Choroid plexus epithelial cell (primary cell): ENCODE data around the gene FYB1.

Experiments
- DNase-seq: peaks from one replicate; pipeline ENCODE4 v3.0.0-alpha.2; 2010; ENCODE audit warnings: low read depth
- H3K4me3 ChIP-seq: 2 replicates; pipeline ENCODE4 v1.5.1; 2011; ENCODE audit warnings: low read depth, mild to moderate bottlenecking, control low read depth, low read length, moderate library complexity
- CTCF ChIP-seq: conservative IDR thresholded peaks from 2 replicates; pipeline ENCODE4 v1.5.1; 2011; ENCODE audit warnings: low read depth, mild to moderate bottlenecking, control low read depth, inconsistent platforms, low read length, moderate library complexity

Gene FYB1

GRCh38 chr5:39177631-39177964, 41.8 kb downstream of the FYB1 start:
- no peak for DNase-seq
- TF ChIP-seq CTCF, result no peak
- no peak overlapping the region for H3K4me3 ChIP-seq

- no peak for DNase-seq
- H3K4me3 ChIP-seq, result no peak overlapping the region
- TF ChIP-seq CTCF, result no peak
Observed at GRCh38 chr5:39176759-39177630, 42.4 kb downstream of the FYB1 start.

GRCh38 chr5:39175273-39175955, 43.9 kb downstream of the FYB1 start:
- TF ChIP-seq CTCF, result no peak
- DNase-seq, result no peak
- no peak overlapping the region for H3K4me3 ChIP-seq

- H3K4me3 ChIP-seq, result no peak overlapping the region
- no peak for TF ChIP-seq CTCF
- no peak for DNase-seq
Observed at GRCh38 chr5:39173069-39173468, 46.3 kb downstream of the FYB1 start.

GRCh38 chr5:39172593-39172992, 46.8 kb downstream of the FYB1 start:
- no peak overlapping the region for H3K4me3 ChIP-seq
- DNase-seq, result no peak
- TF ChIP-seq CTCF, result no peak

- TF ChIP-seq CTCF, result no peak
- no peak for DNase-seq
- no peak overlapping the region for H3K4me3 ChIP-seq
Observed at GRCh38 chr5:39171647-39172046, 47.7 kb downstream of the FYB1 start.
